SK-N-SH (cell line): Measurements from ENCODE around the gene PPP1R16B. TPM values are rescaled to one million over a fixed set of nuclear protein-coding genes. Genes with fewer than 3 reads are reported as not detected.

ENCODE experiments used
- CTCF ChIA-PET: fragments of 300-600, 350-600 bp; formaldehyde crosslinking; extraction: SDS; loops from one replicate; lab custom pipeline; 2021; lab: Yijun Ruan, JAX
- POLR2A ChIA-PET: fragments of 350-600 bp; sonication (Branson Sonifier 250); formaldehyde crosslinking; extraction: SDS; loops from one replicate; lab custom pipeline; 2020; ENCODE audit warnings: antibody characterized with exemption, inconsistent platforms; lab: Yijun Ruan, JAX
- DNase-seq: peaks from one replicate; pipeline ENCODE4 v3.0.0; 2012
- H2AFZ ChIP-seq: fragments of 200-600 bp; sonication (generic); 2 replicates; pipeline ENCODE4 v1.8.1; 2016; ENCODE audit warnings: antibody characterized with exemption, mild to moderate bottlenecking, low read depth
- H3F3A ChIP-seq: fragments of 200-600 bp; sonication (generic); replicated peaks from 2 replicates; pipeline ENCODE3; 2016; ENCODE audit warnings: antibody characterized with exemption, mild to moderate bottlenecking; ENCODE audit not compliant: insufficient read depth
- H3K27ac ChIP-seq, 2 experiments: fragments of 200-500 bp in 1 of 2; fragments of 200-600 bp in 1 of 2; sonication (Bioruptor generic) in 1 of 2; sonication (generic), shearing (Covaris generic) in 1 of 2; 2 replicates each; pipeline versions ENCODE4 v1.5.1 to v1.6.1; 2014 to 2016; ENCODE audit warnings: low read depth in 2 of 2, inconsistent platforms in 1 of 2, low read length in 1 of 2, mild to moderate bottlenecking in 1 of 2, mixed read lengths in 1 of 2
- H3K27me3 ChIP-seq: fragments of 200-600 bp; sonication (generic), shearing (Covaris generic); 2 replicates; pipeline ENCODE4 v1.6.1; 2016; ENCODE audit warnings: mixed run types; ENCODE audit not compliant: insufficient read depth
- H3K36me3 ChIP-seq, 2 experiments: fragments of 200-500 bp in 1 of 2; fragments of 200-600 bp in 1 of 2; sonication (Bioruptor generic) in 1 of 2; sonication (generic) in 1 of 2; replicated peaks in 1 of 2; 2 replicates each; pipeline versions ENCODE3 to v1.5.1; 2014 to 2016; ENCODE audit warnings: low read length in 1 of 2, mild to moderate bottlenecking in 1 of 2; ENCODE audit not compliant: insufficient read depth in 2 of 2, control insufficient read depth in 1 of 2
- H3K4me1 ChIP-seq, 2 experiments: fragments of 200-500 bp in 1 of 2; fragments of 200-600 bp in 1 of 2; sonication (Bioruptor generic) in 1 of 2; sonication (generic), shearing (Covaris generic) in 1 of 2; 2 replicates each; pipeline versions ENCODE4 v1.5.1 to v1.6.1; 2014 to 2016; ENCODE audit warnings: low read depth in 1 of 2, low read length in 1 of 2, mixed run types in 1 of 2; ENCODE audit not compliant: insufficient read depth in 2 of 2, control insufficient read depth in 1 of 2
- H3K4me2 ChIP-seq: fragments of 200-600 bp; sonication (generic), shearing (Covaris generic); 2 replicates; pipeline ENCODE4 v1.6.1; 2017; ENCODE audit warnings: mixed run types
- H3K4me3 ChIP-seq, 2 experiments: fragments of 200-500 bp in 1 of 2; fragments of 200-600 bp in 1 of 2; sonication (Bioruptor generic) in 1 of 2; sonication (generic), shearing (Covaris generic) in 1 of 2; 2 replicates each; pipeline versions ENCODE4 v1.5.1 to v1.8.1; 2014 to 2016; ENCODE audit warnings: low read depth in 2 of 2, inconsistent platforms in 1 of 2, low read length in 1 of 2, mild to moderate bottlenecking in 1 of 2, mixed read lengths in 1 of 2, moderate library complexity in 1 of 2
- H3K79me2 ChIP-seq: fragments of 200-600 bp; sonication (generic); 2 replicates; pipeline ENCODE4 v1.8.1; 2017; ENCODE audit warnings: mild to moderate bottlenecking; ENCODE audit not compliant: insufficient read depth
- H3K9ac ChIP-seq: fragments of 200-600 bp; sonication (generic); 2 replicates; pipeline ENCODE4 v1.6.1; 2017; ENCODE audit warnings: mixed run types
- H3K9me2 ChIP-seq: fragments of 200-600 bp; sonication (generic); 2 replicates; pipeline ENCODE4 v1.6.1; 2017; ENCODE audit warnings: mixed run types
- H3K9me3 ChIP-seq: fragments of 200-600 bp; sonication (generic); 2 replicates; pipeline ENCODE4 v1.6.1; 2017; ENCODE audit warnings: mixed run types, mild to moderate bottlenecking, moderate library complexity
- H4K20me1 ChIP-seq: fragments of 200-600 bp; sonication (generic); 2 replicates; pipeline ENCODE4 v1.6.1; 2017; ENCODE audit warnings: mild to moderate bottlenecking, mixed run types; ENCODE audit not compliant: insufficient read depth
- CHD2 ChIP-seq: fragments of 150-350 bp; IDR thresholded peaks from 2 replicates; pipeline ENCODE4 v1.6.1; 2018; ENCODE audit warnings: low read length; ENCODE audit not compliant: partially characterized antibody
- ELF1 ChIP-seq: IDR thresholded peaks from 2 replicates; pipeline ENCODE4 v1.4.0; 2012
- EP300 ChIP-seq, 2 experiments: IDR thresholded peaks; 2 replicates each; pipeline versions ENCODE4 v1.4.0 to v1.6.1; 2012; ENCODE audit warnings: borderline replicate concordance in 1 of 2, low read depth in 1 of 2, low read length in 1 of 2
- EZH2phosphoT487 ChIP-seq: fragments of 200-600 bp; sonication (generic); IDR thresholded peaks from 2 replicates; pipeline ENCODE4 v1.6.1; 2017; ENCODE audit warnings: low read depth, mixed run types, mild to moderate bottlenecking, antibody characterized with exemption, moderate library complexity, borderline replicate concordance
- FOSL2 ChIP-seq: IDR thresholded peaks from 2 replicates; pipeline ENCODE4 v1.4.0; 2012; ENCODE audit warnings: low read depth, mild to moderate bottlenecking, moderate library complexity, borderline replicate concordance
- FOXJ3 ChIP-seq: sonication (generic); formaldehyde crosslinking; IDR thresholded peaks from 2 replicates; pipeline ENCODE4 v1.5.1; 2020; ENCODE audit warnings: mild to moderate bottlenecking, missing genetic modification reagents
- GABPA ChIP-seq: IDR thresholded peaks from 2 replicates; pipeline ENCODE4 v1.4.0; 2012; ENCODE audit warnings: low read depth, mild to moderate bottlenecking
- JUND ChIP-seq: IDR thresholded peaks from 2 replicates; pipeline ENCODE4 v1.4.0; 2012
- NFIC ChIP-seq: IDR thresholded peaks from 2 replicates; pipeline ENCODE4 v1.4.0; 2012; ENCODE audit warnings: borderline replicate concordance
- POLR2AphosphoS5 ChIP-seq: IDR thresholded peaks from 2 replicates; pipeline ENCODE4 v1.6.1; 2012; ENCODE audit warnings: low read depth, low read length
- RXRA ChIP-seq: IDR thresholded peaks from 2 replicates; pipeline ENCODE4 v1.4.0; 2012; ENCODE audit warnings: low read depth, mild to moderate bottlenecking, borderline replicate concordance
- SIN3A ChIP-seq: IDR thresholded peaks from 2 replicates; pipeline ENCODE4 v1.6.1; 2012; ENCODE audit warnings: low read depth, mild to moderate bottlenecking, low read length, moderate library complexity, borderline replicate concordance
- TAF1 ChIP-seq: IDR thresholded peaks from 2 replicates; pipeline ENCODE4 v1.6.1; 2012; ENCODE audit warnings: low read depth, mild to moderate bottlenecking, low read length, moderate library complexity, borderline replicate concordance
- TCF12 ChIP-seq: IDR thresholded peaks from 2 replicates; pipeline ENCODE4 v1.4.0; 2012
- TEAD4 ChIP-seq: IDR thresholded peaks from 2 replicates; pipeline ENCODE4 v1.4.0; 2012; ENCODE audit warnings: mild to moderate bottlenecking, borderline replicate concordance; ENCODE audit not compliant: insufficient read depth
- YY1 ChIP-seq: IDR thresholded peaks from 2 replicates; pipeline ENCODE4 v1.4.0; 2012; ENCODE audit warnings: low read depth, mild to moderate bottlenecking
- WGBS: methylation state at CpG from one replicate; pipeline ENCODE4 v1.1.6; 2017; ENCODE audit warnings: low lambda C conversion rate; 5-methylcytosine and 5-hydroxymethylcytosine counted together
- polyA plus RNA-seq, 3 experiments: library from polyadenylated mRNA; depleted of rRNA; stranded (reverse); fragments of >200 nt; gene quantifications; 2 replicates each; pipeline ENCODE4 v1.2.3, GENCODE V29; 2012
- TF ChIP-seq, protein P1 (sequence below): IDR thresholded peaks from 2 replicates; pipeline ENCODE4 v1.4.0; 2012; ENCODE audit warnings: low read depth
- TF ChIP-seq, protein P2 (sequence below): fragments of 200-600 bp; sonication (generic); IDR thresholded peaks from 2 replicates; pipeline ENCODE4 v1.6.1; 2017; ENCODE audit warnings: antibody characterized with exemption, mild to moderate bottlenecking, moderate library complexity
- TF ChIP-seq, protein P3 (sequence below): fragments of 150-350 bp; IDR thresholded peaks from 2 replicates; pipeline ENCODE4 v1.6.1; 2016; ENCODE audit warnings: mild to moderate bottlenecking, low read depth, low read length

PPP1R16B gene
- polyA plus RNA-seq, 1 of the 3 experiments (the other 2 are of a cell fraction) = 0.28 TPM

DNA sequence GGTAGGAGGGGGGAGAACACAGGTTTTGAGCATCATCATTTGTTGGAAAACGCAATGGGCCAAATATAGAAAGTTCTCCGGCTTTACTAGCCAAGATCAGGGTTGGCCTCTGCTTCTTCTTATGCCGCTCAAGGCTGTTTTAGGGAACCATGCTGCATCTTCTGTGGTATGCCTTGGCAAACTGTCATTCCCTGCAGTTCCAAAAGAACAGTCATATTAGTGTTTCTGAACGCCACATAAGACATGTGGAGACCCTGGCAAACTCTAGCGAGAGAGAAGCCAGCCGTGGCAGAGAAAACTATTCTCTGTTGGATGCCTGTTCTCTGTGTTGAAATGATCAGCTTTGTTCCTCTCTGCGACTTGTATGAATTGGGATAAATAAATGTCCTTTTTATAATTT lies 46.4 kb upstream of the PPP1R16B start:
- Histone ChIP-seq H3K9me2 (no peaks in the 10 kb centered on the region), H3K4me1 (no peaks in the 10 kb centered on the region), H3K36me3 (peaks cover 37 to 73% of the 10 kb centered on the region in 2 experiments), H3K27me3 (no peaks in the 10 kb centered on the region), H4K20me1 (no peaks in the 10 kb centered on the region), H3K9ac (no peak overlapping the region), H3K79me2 (no peaks in the 10 kb centered on the region), H3K27ac (no peak overlapping the region), H3K4me3 (no peak overlapping the region), H3K9me3 (no peaks in the 10 kb centered on the region), H2AFZ (no peak overlapping the region), H3K4me2 (no peak overlapping the region), H3F3A (no peaks in the 10 kb centered on the region)
- POLR2A ChIA-PET = no interaction called here
- no peak for DNase-seq
- 92% methylated on average over 7 of the region's 7 CpGs for WGBS
- CTCF ChIA-PET = interaction anchor here (0.6 to 15.8 kb wide), 4 partner anchors 8 to 199 kb away, joined by 4 to 321 read pairs (median 52); partner anchors contain the start of gene ACTR5
- TF ChIP-seq TAF1 (no peak), GABPA (no peak), TCF12 (no peak), TEAD4 (no peak), YY1 (no peak), EZH2phosphoT487 (no peak)
- TF ChIP-seq, protein P1, sequence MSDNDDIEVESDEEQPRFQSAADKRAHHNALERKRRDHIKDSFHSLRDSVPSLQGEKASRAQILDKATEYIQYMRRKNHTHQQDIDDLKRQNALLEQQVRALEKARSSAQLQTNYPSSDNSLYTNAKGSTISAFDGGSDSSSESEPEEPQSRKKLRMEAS = no peak

DNA sequence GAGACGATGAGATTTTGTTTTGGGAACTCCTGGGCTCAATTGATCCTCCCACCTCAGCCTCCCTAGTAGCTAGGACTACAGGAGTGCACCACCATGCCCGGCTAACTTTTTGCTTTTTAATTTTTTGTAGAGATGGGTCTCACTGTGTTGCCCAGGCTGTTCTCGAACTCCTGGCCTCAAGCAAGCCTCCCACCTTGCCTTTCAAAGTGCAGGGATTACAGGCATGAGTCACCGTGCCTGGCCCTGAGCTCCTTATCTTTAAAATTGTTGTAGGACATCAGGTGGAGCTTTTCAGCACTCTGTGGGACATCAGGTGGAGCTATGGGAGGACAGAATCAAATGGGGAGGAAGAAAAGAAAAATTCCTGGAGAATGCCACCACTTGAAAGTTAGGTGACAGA lies 44.5 kb upstream of the PPP1R16B start:
- ChIA-PET POLR2A (no interaction called here), CTCF (interaction anchor here (1.6 to 15.8 kb wide), 4 partner anchors 10 to 134 kb away, joined by 5 to 321 read pairs (median 53); partner anchors contain the start of gene ACTR5)
- H3K4me2 ChIP-seq = no peak overlapping the region
- H3F3A ChIP-seq = no peaks in the 10 kb centered on the region
- H2AFZ ChIP-seq = no peak overlapping the region
- no peaks in the 10 kb centered on the region for H4K20me1 ChIP-seq
- 93% methylated on average over 4 of the region's 4 CpGs for WGBS
- H3K4me1 ChIP-seq = peaks cover 0 to 9% of the 10 kb centered on the region in 2 experiments; a peak in 1 of 4 replicates
- no peak overlapping the region for H3K27ac ChIP-seq
- no peak overlapping the region for H3K4me3 ChIP-seq
- H3K9me2 ChIP-seq = no peaks in the 10 kb centered on the region
- TF ChIP-seq FOSL2 (no peak), POLR2AphosphoS5 (no peak), EP300 (IDR thresholded peaks at IDR 0.05; ENCODE audit: borderline replicate concordance in 1 of 2, low read depth in 1 of 2, low read length in 1 of 2) (no peak), RXRA (no peak), FOXJ3 (CRISPR knock-in tag) (no peak)
- no peak overlapping the region for H3K9ac ChIP-seq
- no peaks in the 10 kb centered on the region for H3K79me2 ChIP-seq
- no peaks in the 10 kb centered on the region for H3K27me3 ChIP-seq
- DNase-seq = no peak
- peaks cover 30 to 73% of the 10 kb centered on the region in 2 experiments for H3K36me3 ChIP-seq
- no peaks in the 10 kb centered on the region for H3K9me3 ChIP-seq

DNA sequence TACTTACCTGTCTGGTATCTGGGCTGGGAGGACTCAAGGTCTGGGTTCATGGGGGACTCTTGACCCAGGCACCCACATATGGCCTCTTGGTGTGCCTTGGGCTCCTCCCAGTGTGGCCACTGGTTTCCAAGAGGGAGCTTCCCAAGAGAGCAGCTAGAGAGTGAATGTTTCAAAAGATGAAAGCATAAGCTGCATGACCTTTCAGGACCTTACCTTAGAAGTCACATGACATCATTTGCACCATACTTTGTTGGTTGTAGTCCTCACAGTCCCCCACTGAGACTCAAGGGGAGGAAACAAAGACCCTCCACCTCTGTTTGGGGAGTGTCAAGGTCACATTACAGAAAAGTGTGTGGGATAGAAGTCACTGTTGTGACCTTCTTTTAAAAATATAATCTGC lies 43.3 kb upstream of the PPP1R16B start:
- no peak overlapping the region for H3K4me3 ChIP-seq
- H4K20me1 ChIP-seq = no peaks in the 10 kb centered on the region
- peaks cover 26 to 77% of the 10 kb centered on the region in 2 experiments for H3K36me3 ChIP-seq
- CTCF ChIA-PET = interaction anchor here (1.6 to 15.8 kb wide), 3 partner anchors 11 to 129 kb away, joined by 7 to 321 read pairs (median 99); partner anchors contain the start of gene ACTR5
- H3K9ac ChIP-seq = no peak overlapping the region
- no peaks in the 10 kb centered on the region for H3F3A ChIP-seq
- no peaks in the 10 kb centered on the region for H3K27me3 ChIP-seq
- no peaks in the 10 kb centered on the region for H3K79me2 ChIP-seq
- POLR2A ChIA-PET = no interaction called here
- no peak overlapping the region for H3K27ac ChIP-seq
- peaks cover 0 to 9% of the 10 kb centered on the region in 2 experiments; a peak in 1 of 4 replicates for H3K4me1 ChIP-seq
- no peaks in the 10 kb centered on the region for H3K9me2 ChIP-seq
- H3K4me2 ChIP-seq = no peak overlapping the region
- H3K9me3 ChIP-seq = no peaks in the 10 kb centered on the region
- no peak for DNase-seq
- no peak overlapping the region for H2AFZ ChIP-seq
- TF ChIP-seq FOXJ3 (CRISPR knock-in tag) (no peak), CHD2 (no peak), JUND (no peak), TCF12 (no peak), SIN3A (no peak), ELF1 (no peak), NFIC (no peak)
- TF ChIP-seq, protein P2, sequence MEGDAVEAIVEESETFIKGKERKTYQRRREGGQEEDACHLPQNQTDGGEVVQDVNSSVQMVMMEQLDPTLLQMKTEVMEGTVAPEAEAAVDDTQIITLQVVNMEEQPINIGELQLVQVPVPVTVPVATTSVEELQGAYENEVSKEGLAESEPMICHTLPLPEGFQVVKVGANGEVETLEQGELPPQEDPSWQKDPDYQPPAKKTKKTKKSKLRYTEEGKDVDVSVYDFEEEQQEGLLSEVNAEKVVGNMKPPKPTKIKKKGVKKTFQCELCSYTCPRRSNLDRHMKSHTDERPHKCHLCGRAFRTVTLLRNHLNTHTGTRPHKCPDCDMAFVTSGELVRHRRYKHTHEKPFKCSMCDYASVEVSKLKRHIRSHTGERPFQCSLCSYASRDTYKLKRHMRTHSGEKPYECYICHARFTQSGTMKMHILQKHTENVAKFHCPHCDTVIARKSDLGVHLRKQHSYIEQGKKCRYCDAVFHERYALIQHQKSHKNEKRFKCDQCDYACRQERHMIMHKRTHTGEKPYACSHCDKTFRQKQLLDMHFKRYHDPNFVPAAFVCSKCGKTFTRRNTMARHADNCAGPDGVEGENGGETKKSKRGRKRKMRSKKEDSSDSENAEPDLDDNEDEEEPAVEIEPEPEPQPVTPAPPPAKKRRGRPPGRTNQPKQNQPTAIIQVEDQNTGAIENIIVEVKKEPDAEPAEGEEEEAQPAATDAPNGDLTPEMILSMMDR = no peak
- TF ChIP-seq, protein P3, sequence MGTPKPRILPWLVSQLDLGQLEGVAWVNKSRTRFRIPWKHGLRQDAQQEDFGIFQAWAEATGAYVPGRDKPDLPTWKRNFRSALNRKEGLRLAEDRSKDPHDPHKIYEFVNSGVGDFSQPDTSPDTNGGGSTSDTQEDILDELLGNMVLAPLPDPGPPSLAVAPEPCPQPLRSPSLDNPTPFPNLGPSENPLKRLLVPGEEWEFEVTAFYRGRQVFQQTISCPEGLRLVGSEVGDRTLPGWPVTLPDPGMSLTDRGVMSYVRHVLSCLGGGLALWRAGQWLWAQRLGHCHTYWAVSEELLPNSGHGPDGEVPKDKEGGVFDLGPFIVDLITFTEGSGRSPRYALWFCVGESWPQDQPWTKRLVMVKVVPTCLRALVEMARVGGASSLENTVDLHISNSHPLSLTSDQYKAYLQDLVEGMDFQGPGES = no peak
- TF ChIP-seq, protein P1 = no peak
